HG03354 (cell line): ENCODE results near the gene C1GALT1C1.
"Not testable (repeated sequence)": the region's sequence is repeated elsewhere in the genome, so short reads cannot be mapped to it uniquely, and the experiment has no call there.

Experiments used
- ATAC-seq: cut with Tn5 transposase; IDR thresholded peaks from one replicate; pipeline ENCODE4 v1.9.1; 2021; ENCODE audit warnings: mild to moderate bottlenecking; ENCODE audit not compliant: unreplicated experiment, poor library complexity, severe bottlenecking

The C1GALT1C1 gene

DNA sequence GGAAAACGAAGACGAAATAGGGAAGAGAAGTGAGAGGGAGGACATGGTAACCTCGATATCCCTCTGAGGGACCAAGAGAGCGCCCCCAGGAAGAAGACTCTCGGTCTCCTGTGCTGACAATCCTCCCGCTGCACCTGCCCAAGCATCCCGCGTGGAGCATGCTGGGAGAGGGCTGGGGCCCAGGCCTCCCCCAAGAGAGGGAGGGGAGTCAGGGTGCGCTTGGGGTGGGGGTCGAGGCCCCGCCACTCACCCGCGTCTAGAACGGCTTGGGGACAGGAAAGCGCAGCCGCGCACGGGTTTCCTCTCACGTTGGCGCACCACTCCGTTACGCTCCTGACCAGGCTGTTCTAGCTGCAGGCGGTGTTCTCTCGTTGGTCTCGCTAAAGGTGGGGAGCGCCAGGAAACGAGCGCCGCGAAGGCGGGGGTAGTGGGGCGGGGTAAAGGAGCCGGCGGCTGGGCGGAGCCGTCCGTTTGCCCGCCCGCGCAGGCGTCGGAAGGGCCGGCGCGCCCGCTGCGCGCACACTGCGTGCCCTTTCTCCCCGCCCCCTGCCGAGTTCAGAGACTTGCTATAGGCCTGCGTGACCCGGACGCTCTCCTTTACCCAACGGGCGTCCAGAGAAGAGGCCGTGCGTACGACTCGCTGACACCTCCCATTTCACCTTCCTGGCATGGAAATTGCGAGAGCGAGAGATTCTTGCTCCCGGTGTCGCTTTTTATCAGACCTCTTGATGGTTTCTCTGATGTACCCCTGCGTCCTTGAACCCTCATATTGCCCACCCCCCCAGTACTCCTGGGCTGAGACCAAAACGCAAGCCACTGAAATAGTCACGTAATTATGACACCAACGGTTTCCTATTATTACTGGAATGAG, at the start of gene C1GALT1C1:
TSS of gene C1GALT1C1 (minus strand) at position 388 of the 871 bp plus-strand sequence. CDS start 2,888 bp downstream, outside the sequence.
- peak; percentile 96 for ATAC-seq

DNA sequence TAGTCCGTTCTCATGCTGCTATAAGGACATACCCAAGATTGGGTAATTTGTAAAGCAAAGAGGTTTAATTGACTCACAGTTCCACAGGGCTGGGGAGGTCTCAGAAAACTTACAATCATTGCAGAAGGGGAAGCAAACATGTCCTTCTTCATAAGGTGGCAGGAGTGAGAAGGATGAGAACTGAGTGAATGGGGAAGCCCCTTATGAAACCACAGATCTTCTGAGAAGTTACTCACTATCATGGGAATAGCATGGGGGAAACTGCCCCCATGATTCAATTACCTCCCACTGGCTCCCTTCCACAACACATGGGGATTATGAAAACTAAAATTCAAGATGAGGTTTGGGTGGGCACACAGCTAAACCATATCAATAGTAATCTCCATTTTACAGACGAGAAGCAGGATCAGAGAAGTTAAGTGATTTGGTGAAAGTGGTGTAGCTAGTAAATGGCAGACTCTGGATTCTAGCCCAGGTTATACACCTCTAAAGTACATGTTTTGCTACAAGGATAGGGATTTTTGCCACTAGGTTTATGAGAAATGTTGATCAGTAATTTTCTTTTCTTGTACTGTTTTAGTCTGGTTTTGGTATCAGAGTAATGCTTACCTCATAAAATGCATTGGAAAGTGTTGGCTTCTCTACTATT, 47.3 kb upstream of the C1GALT1C1 start:
- ATAC-seq = no peak

- ATAC-seq = no peak
Measured at GRCh38 chrX:120672841-120673530, 43.1 kb upstream of the C1GALT1C1 start.

DNA sequence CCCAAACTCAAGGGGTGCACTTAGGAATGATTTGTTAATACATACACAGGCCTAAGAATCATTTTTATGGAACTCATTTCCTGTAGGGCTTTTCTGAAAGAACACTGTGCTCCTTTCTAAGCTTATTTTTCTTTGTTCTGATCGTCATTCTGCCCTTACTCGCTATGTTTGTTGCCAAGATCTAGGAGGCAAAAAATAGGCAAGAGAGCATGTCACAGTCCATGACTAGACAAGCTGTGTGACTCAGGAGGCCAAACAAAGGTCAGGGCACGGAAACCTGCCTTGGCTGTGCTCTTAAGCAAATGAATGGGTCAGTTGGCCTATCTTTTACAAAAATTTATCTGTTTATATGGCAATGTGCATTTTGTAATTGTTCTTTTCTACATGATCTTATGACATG, 42.5 kb upstream of the C1GALT1C1 start:
- ATAC-seq = no peak

GRCh38 chrX:120671963-120672362, 42.1 kb upstream of the C1GALT1C1 start:
- ATAC-seq = no peak

- ATAC-seq = no peak
Measured at GRCh38 chrX:120668357-120668756, 38.5 kb upstream of the C1GALT1C1 start.

DNA sequence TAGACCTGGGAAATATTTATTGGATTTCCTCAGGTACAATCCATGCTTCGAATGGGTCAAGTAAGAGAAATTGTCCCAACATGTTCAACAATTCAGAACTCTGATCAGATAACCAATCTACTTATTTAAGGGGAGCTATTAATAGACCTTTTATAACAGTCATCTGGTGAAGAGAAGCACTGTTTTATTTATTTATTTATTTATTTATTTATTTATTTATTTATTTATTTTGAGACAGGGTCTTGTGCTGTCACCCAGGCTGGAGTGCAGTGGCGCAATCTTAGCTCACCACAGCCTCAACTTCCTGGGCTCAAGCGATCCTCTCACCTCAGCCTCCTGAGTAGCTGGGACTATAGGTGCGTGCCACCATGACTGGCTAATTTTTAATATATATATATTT, 34.7 kb upstream of the C1GALT1C1 start:
- not testable (repeated sequence) for ATAC-seq

GRCh38 chrX:120664081-120664480, 34.2 kb upstream of the C1GALT1C1 start:
- no peak for ATAC-seq

DNA sequence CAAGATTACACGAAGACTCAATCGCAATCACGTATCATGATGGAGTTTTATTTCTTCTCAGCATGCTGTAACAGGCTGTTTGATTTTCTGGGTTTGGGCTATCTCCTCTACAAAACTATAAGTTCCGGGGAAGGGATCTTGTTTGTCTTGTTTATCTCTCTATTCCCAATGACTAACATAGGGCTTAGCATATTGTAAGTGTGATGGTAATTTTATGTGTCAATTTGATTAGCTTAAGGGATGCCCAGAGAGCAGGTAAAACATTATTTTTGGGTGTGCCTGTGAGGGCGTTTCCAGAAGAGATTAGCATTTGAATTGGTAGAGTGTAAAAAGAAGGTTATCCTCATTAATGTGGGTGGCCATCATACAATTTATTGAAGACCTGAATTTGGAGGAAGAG, 32.8 kb upstream of the C1GALT1C1 start:
- ATAC-seq = no peak

- ATAC-seq = no peak
Measured at GRCh38 chrX:120660637-120661036, 30.8 kb upstream of the C1GALT1C1 start.

GRCh38 chrX:120653000-120653399, 23.1 kb upstream of the C1GALT1C1 start:
- ATAC-seq = no peak

- ATAC-seq = not testable (repeated sequence)
Measured at GRCh38 chrX:120652256-120652655, 22.4 kb upstream of the C1GALT1C1 start.

DNA sequence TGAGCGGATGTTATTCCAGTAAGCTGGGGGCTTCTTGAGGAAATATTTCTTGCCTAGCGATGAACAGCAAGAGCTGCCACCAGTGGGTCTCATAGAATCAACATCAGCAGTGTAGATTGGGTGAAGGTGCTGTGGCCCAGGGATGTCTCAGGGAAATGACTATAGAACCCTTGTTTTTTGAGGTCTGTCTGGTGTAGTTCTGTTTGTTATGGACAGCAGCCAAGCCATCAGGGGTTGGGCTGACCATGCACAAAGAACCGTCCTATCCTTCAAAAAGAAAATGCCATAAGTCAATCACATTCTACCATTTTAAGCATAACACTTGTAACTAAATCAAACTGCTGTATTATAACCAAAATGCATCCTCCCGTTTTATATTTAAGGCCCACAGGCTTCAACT, 17.3 kb upstream of the C1GALT1C1 start:
- ATAC-seq = no peak

GRCh38 chrX:120642871-120643270, 13.0 kb upstream of the C1GALT1C1 start:
- ATAC-seq = no peak

GRCh38 chrX:120638619-120639018, 8.8 kb upstream of the C1GALT1C1 start:
- ATAC-seq = no peak

DNA sequence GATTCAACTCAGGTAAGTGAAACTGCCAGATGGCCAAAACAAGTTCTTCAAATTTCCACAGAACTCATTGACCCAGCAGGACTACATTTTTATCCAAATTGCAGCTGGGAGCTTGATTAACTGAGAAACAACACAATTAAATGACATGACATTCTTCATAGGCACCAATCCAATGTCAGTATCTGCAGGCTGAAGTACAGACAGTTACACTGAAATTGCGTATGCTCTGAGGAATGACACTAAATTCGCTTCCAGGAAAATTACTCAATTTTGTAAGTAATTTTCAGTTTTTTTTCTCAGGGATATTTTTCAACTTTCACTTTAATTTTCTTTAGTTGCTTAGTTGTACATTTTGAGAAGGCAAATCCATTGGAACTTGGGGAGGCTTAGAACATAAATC, 4.5 kb downstream of the C1GALT1C1 start:
- ATAC-seq = no peak

DNA sequence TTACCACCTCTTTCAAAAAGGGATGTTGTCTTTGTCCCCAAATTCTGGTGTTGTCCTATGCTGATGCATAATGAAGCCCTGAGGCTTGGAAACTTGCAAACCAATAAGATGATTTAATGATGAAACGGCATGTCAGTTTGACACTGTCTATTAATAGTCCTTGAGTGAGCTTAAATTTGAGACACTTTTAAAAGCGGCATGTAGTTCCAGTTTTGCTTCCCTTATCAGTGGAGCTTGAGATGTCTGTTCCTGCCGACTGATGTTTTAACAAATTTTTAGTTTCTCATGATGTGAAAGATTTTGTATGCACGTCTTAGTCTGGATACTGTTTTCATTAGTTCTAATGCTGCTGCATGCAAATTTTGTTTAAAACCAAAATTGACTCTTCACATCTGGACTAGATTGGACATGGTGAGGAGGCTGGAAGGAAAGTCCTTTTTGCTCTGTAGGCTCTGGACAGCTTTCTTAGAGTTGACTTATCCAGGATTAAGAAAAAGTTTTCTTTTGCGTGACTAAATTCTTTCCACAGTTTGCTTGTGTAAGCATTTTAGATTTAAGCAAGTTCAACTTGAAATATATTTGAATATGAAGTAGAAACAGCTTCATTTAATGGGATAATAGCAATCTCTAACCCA, 11.7 kb downstream of the C1GALT1C1 start:
- ATAC-seq = no peak

GRCh38 chrX:120614816-120615215, 15.0 kb downstream of the C1GALT1C1 start:
- no peak for ATAC-seq

- no peak for ATAC-seq
Measured at GRCh38 chrX:120612086-120612485, 17.8 kb downstream of the C1GALT1C1 start.

- ATAC-seq = peak; percentile 61
Measured at GRCh38 chrX:120604361-120604782, 25.5 kb downstream of the C1GALT1C1 start.
